GM12878 (cell line): ENCODE measurements around the gene MOBP. TPM values are rescaled to one million over a fixed set of nuclear protein-coding genes. Genes with fewer than 3 reads are reported as not detected.

Experiments used
- ATAC-seq: fragments of 200-7000 bp; cut with Tn5 transposase; 3 replicates; pipeline ENCODE4 v1.9.1; 2020; ENCODE audit warnings: mild to moderate bottlenecking, moderate library complexity
- BruUV-seq: library from RNA; stranded (reverse); fragments of 400-500 nt; replicated peaks from 2 replicates; lab custom pipeline; 2021; lab: Mats Ljungman, UMichigan
- CTCF ChIA-PET: fragments of 300-600 bp; sonication (Branson Sonifier 250); formaldehyde crosslinking; extraction: SDS; loops from one replicate; lab custom pipeline; 2021; ENCODE audit warnings: inconsistent platforms; lab: Yijun Ruan, JAX
- POLR2A ChIA-PET: fragments of 350-600 bp; formaldehyde crosslinking; extraction: SDS; loops from one replicate; lab custom pipeline; 2021; ENCODE audit warnings: inconsistent platforms; lab: Charles Lee
- RAD21 ChIA-PET: fragments of 300-600 bp; sonication (Branson Sonifier 250); formaldehyde crosslinking; loops from one replicate; lab custom pipeline; 2023; ENCODE audit warnings: antibody characterized with exemption; ENCODE audit not compliant: unreplicated experiment; lab: Charles Lee
- SMC1A ChIA-PET: fragments of 300-600 bp; sonication (Branson Sonifier 250); formaldehyde crosslinking; loops from one replicate; lab custom pipeline; 2023; ENCODE audit not compliant: unreplicated experiment, uncharacterized antibody; lab: Charles Lee
- DNase-seq: peaks from one replicate; pipeline ENCODE4 v3.0.0-alpha.2; 2011; ENCODE audit warnings: low read depth, low spot score
- FAIRE-seq: peaks from 3 replicates; lab custom pipeline; 2011; peaks lifted over from hg19 to GRCh38; lab: Jason Lieb, UNC
- H2AFZ ChIP-seq: 2 replicates; pipeline ENCODE4 v1.6.0; 2011; ENCODE audit warnings: low read depth, low read length, control low read depth; ENCODE audit not compliant: control insufficient read depth
- H3K27ac ChIP-seq: 2 replicates; pipeline ENCODE4 v1.5.1; 2011; ENCODE audit warnings: control low read depth; ENCODE audit not compliant: control insufficient read depth, insufficient read depth
- H3K27me3 ChIP-seq, 2 experiments: replicated peaks in 1 of 2; 2 replicates each; pipeline versions ENCODE4 v1.6.0 to v1.6.1; 2011; ENCODE audit warnings: low read length in 1 of 2; ENCODE audit not compliant: control insufficient read depth in 2 of 2, insufficient read depth in 2 of 2
- H3K36me3 ChIP-seq, 2 experiments: 2 replicates each; pipeline ENCODE4 v1.5.1; 2011; ENCODE audit warnings: low read length in 1 of 2; ENCODE audit not compliant: control insufficient read depth in 2 of 2, insufficient read depth in 2 of 2
- H3K4me1 ChIP-seq: 2 replicates; pipeline ENCODE4 v1.6.1; 2011; ENCODE audit warnings: mild to moderate bottlenecking, low read length, moderate library complexity, mixed read lengths; ENCODE audit not compliant: control insufficient read depth, insufficient read depth
- H3K4me2 ChIP-seq: 2 replicates; pipeline ENCODE4 v1.6.0; 2011; ENCODE audit warnings: control low read depth; ENCODE audit not compliant: control insufficient read depth, insufficient read depth
- H3K4me3 ChIP-seq: fragments of 200-600 bp; sonication (generic); 2 replicates; pipeline ENCODE4 v1.5.1; 2016
- H3K79me2 ChIP-seq: 2 replicates; pipeline ENCODE4 v1.6.0; 2011; ENCODE audit warnings: low read length; ENCODE audit not compliant: control insufficient read depth, insufficient read depth
- H3K9ac ChIP-seq: 2 replicates; pipeline ENCODE4 v1.8.0; 2011; ENCODE audit warnings: low read length, control low read depth, mixed read lengths; ENCODE audit not compliant: control insufficient read depth, insufficient read depth
- H3K9me3 ChIP-seq: replicated peaks from 3 replicates; pipeline ENCODE4 v1.5.1; 2011; ENCODE audit warnings: mild to moderate bottlenecking, low read length; ENCODE audit not compliant: control insufficient read depth, insufficient read depth
- H4K20me1 ChIP-seq: 2 replicates; pipeline ENCODE4 v1.6.0; 2011; ENCODE audit not compliant: control insufficient read depth, insufficient read depth
- CEBPB ChIP-seq, 2 experiments: fragments of 150-350 bp in 1 of 2; IDR thresholded peaks; 2 replicates each; pipeline ENCODE4 v1.6.1; 2012 to 2014; ENCODE audit warnings: low read depth in 2 of 2, low read length in 2 of 2, borderline replicate concordance in 1 of 2, inconsistent platforms in 1 of 2
- EGR1 ChIP-seq, 2 experiments: IDR thresholded peaks; 1 replicate in 1 of 2; 2 replicates in 1 of 2; pipeline ENCODE4 v1.6.1; 2011 to 2012; ENCODE audit warnings: low read depth in 2 of 2, low read length in 2 of 2, borderline replicate concordance in 1 of 2, mild to moderate bottlenecking in 1 of 2, moderate library complexity in 1 of 2
- ETV6 ChIP-seq, 2 experiments: fragments of 450-650 bp in 1 of 2; IDR thresholded peaks in 1 of 2; conservative IDR thresholded peaks in 1 of 2; 2 replicates each; pipeline ENCODE4 v1.6.1; 2014; ENCODE audit warnings: antibody characterized with exemption in 1 of 2, borderline replicate concordance in 1 of 2, low read depth in 1 of 2, mild to moderate bottlenecking in 1 of 2, moderate library complexity in 1 of 2
- JUNB ChIP-seq: IDR thresholded peaks from 2 replicates; pipeline ENCODE4 v1.6.1; 2016; ENCODE audit warnings: antibody characterized with exemption, mild to moderate bottlenecking
- PML ChIP-seq: IDR thresholded peaks from 2 replicates; pipeline ENCODE4 v1.6.1; 2012; ENCODE audit warnings: low read length, inconsistent platforms
- SIN3A ChIP-seq: IDR thresholded peaks from 2 replicates; pipeline ENCODE4 v1.6.1; 2012; ENCODE audit warnings: low read depth, low read length, improper control_type of control experiment
- WGBS: methylation state at CpG from one replicate; pipeline ENCODE4 v1.1.6; 2016; ENCODE audit warnings: low lambda C conversion rate; ENCODE audit not compliant: insufficient replicate concordance, insufficient coverage; ENCODE audit errors: missing lambda C conversion rate; 5-methylcytosine and 5-hydroxymethylcytosine counted together
- in situ Hi-C: fragments of 300-500 bp; cut with MboI; formaldehyde crosslinking; loops from 9 replicates; pipeline ENCODE4 v1.14.3; 2018; ENCODE audit warnings: mixed read lengths
- intact Hi-C: fragments of 100-400 bp; cut with micrococcal nuclease; formaldehyde crosslinking; loops from one replicate; pipeline ENCODE4 v1.14.2; 2022; ENCODE audit not compliant: unreplicated experiment
- polyA plus RNA-seq, 11 experiments: library from polyadenylated mRNA; depleted of rRNA in 4 of 11; unstranded in 6 of 11; stranded (reverse) in 5 of 11; fragments of >200 nt; fragmentation: Nextera tagmentation in 4 of 11; fragmentation: Illumina TruSeq in 1 of 11; extraction: Ambion mirVana in 4 of 11; extraction: Trizol in 1 of 11; gene quantifications; 1 replicate in 1 of 11; 2 replicates in 10 of 11; pipeline versions ENCODE4 v1.2.1 to v1.2.3, GENCODE V29; 2011 to 2016; ENCODE audit warnings: inconsistent platforms in 2 of 11, missing spikeins in 2 of 11, low read depth in 1 of 11
- total RNA-seq, 4 experiments: library from RNA; depleted of rRNA in 3 of 4; stranded (reverse); fragments of >200 nt in 3 of 4; fragmentation: Illumina TruSeq in 1 of 4; extraction: Trizol in 1 of 4; gene quantifications; 2 replicates each; pipeline versions ENCODE4 v1.2.1 to v1.2.3, GENCODE V29; 2013 to 2021
- TF ChIP-seq, protein P1 (sequence below): IDR thresholded peaks from 2 replicates; pipeline ENCODE4 v1.6.1; 2011; ENCODE audit warnings: borderline replicate concordance, low read depth, mild to moderate bottlenecking, moderate library complexity, mixed read lengths, low read length; ENCODE audit not compliant: insufficient read depth; ENCODE audit errors: extremely low read length
- TF ChIP-seq, protein P2 (sequence below): fragments of 450-650 bp; IDR thresholded peaks from 2 replicates; pipeline ENCODE4 v1.6.1; 2017; ENCODE audit warnings: antibody characterized with exemption, mild to moderate bottlenecking, moderate library complexity
- TF ChIP-seq, protein P3 (sequence below): IDR thresholded peaks from 2 replicates; pipeline ENCODE4 v1.6.1; 2012; ENCODE audit warnings: low read depth, low read length, improper control_type of control experiment
- TF ChIP-seq, protein P4 (sequence below): fragments of 450-650 bp; IDR thresholded peaks from 2 replicates; pipeline ENCODE4 v1.6.1; 2018; ENCODE audit warnings: mild to moderate bottlenecking, low read depth, moderate library complexity; ENCODE audit not compliant: partially characterized antibody

MOBP gene
- total and polyA plus RNA-seq, 10 of the 15 experiments (the other 5 are each of a cell fraction or from before 2014, with no cell fraction given), result 0.04 to 0.09 (median 0.08) TPM; not detected in 5

DNA sequence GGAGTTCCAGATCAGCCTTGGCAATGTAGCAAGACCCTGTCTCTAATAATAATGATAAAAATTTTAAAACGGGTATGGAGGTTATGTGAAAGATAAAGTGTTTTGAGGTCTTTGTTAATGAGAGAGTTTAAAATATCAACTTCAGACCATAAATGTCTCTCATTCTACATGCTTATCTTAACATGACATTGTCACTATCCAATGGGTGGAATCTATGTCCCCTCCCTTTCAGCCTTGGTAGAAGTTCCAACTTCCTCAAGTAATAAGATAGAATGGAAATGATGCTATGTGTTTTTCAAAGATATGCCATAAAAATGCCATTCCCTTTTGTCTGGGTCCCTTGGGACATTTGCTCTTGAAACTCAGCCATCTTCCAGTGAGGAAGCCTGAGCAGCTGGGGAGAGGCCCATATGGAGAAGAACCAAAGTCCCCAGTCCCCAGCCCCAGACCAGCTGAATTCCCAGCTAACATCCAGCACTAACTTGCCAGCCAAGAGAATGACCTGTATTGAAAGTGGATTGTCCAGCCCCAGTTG lies 44.0 kb upstream of the MOBP start:
- Histone ChIP-seq H3K27me3 (no peaks in the 10 kb centered on the region), H3K4me1 (no peaks in the 10 kb centered on the region)
- 76% methylated on average over 1 of the region's 1 CpG for WGBS
- CTCF ChIA-PET, result interaction anchor here (1.0 kb wide), 1 partner anchor 18 kb away, joined by 4 read pairs; no protein-coding TSS in a partner anchor
- FAIRE-seq (no peak), ATAC-seq (no peak)
- no TSS peak for BruUV-seq
- TF ChIP-seq EGR1 (IDR thresholded peaks at IDR 0.05; ENCODE audit: borderline replicate concordance in 1 of 2, low read depth in 2 of 2, low read length in 2 of 2), result no peak
- TF ChIP-seq, protein P1, sequence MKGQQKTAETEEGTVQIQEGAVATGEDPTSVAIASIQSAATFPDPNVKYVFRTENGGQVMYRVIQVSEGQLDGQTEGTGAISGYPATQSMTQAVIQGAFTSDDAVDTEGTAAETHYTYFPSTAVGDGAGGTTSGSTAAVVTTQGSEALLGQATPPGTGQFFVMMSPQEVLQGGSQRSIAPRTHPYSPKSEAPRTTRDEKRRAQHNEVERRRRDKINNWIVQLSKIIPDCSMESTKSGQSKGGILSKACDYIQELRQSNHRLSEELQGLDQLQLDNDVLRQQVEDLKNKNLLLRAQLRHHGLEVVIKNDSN, result no peak
- TF ChIP-seq CEBPB (IDR thresholded peaks at IDR 0.05; ENCODE audit: borderline replicate concordance in 1 of 2, low read depth in 2 of 2, low read length in 2 of 2), result no peak
- no peak for TF ChIP-seq SIN3A
- TF ChIP-seq, protein P2, sequence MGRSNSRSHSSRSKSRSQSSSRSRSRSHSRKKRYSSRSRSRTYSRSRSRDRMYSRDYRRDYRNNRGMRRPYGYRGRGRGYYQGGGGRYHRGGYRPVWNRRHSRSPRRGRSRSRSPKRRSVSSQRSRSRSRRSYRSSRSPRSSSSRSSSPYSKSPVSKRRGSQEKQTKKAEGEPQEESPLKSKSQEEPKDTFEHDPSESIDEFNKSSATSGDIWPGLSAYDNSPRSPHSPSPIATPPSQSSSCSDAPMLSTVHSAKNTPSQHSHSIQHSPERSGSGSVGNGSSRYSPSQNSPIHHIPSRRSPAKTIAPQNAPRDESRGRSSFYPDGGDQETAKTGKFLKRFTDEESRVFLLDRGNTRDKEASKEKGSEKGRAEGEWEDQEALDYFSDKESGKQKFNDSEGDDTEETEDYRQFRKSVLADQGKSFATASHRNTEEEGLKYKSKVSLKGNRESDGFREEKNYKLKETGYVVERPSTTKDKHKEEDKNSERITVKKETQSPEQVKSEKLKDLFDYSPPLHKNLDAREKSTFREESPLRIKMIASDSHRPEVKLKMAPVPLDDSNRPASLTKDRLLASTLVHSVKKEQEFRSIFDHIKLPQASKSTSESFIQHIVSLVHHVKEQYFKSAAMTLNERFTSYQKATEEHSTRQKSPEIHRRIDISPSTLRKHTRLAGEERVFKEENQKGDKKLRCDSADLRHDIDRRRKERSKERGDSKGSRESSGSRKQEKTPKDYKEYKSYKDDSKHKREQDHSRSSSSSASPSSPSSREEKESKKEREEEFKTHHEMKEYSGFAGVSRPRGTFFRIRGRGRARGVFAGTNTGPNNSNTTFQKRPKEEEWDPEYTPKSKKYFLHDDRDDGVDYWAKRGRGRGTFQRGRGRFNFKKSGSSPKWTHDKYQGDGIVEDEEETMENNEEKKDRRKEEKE, result no peak
- TF ChIP-seq, protein P3, sequence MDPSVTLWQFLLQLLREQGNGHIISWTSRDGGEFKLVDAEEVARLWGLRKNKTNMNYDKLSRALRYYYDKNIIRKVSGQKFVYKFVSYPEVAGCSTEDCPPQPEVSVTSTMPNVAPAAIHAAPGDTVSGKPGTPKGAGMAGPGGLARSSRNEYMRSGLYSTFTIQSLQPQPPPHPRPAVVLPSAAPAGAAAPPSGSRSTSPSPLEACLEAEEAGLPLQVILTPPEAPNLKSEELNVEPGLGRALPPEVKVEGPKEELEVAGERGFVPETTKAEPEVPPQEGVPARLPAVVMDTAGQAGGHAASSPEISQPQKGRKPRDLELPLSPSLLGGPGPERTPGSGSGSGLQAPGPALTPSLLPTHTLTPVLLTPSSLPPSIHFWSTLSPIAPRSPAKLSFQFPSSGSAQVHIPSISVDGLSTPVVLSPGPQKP, result no peak
- no peak for TF ChIP-seq PML
- TF ChIP-seq JUNB, result no peak
- TF ChIP-seq, protein P4, sequence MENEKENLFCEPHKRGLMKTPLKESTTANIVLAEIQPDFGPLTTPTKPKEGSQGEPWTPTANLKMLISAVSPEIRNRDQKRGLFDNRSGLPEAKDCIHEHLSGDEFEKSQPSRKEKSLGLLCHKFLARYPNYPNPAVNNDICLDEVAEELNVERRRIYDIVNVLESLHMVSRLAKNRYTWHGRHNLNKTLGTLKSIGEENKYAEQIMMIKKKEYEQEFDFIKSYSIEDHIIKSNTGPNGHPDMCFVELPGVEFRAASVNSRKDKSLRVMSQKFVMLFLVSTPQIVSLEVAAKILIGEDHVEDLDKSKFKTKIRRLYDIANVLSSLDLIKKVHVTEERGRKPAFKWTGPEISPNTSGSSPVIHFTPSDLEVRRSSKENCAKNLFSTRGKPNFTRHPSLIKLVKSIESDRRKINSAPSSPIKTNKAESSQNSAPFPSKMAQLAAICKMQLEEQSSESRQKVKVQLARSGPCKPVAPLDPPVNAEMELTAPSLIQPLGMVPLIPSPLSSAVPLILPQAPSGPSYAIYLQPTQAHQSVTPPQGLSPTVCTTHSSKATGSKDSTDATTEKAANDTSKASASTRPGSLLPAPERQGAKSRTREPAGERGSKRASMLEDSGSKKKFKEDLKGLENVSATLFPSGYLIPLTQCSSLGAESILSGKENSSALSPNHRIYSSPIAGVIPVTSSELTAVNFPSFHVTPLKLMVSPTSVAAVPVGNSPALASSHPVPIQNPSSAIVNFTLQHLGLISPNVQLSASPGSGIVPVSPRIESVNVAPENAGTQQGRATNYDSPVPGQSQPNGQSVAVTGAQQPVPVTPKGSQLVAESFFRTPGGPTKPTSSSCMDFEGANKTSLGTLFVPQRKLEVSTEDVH, result no peak
- no peak for TF ChIP-seq ETV6 (conservative IDR thresholded peaks at IDR 0.05 in 1 of 2, IDR thresholded peaks at IDR 0.05 in 1 of 2; ENCODE audit: borderline replicate concordance in 1 of 2, low read depth in 1 of 2)
- TF ChIP-seq, all 136 proteins: peak for 0
- SMC1A ChIA-PET, result interaction anchor here (1.0 kb wide), 1 partner anchor 24 kb away, joined by 4 read pairs; no protein-coding TSS in a partner anchor
- Histone ChIP-seq H3K4me2 (no peak overlapping the region), H3K79me2 (no peaks in the 10 kb centered on the region), H2AFZ (no peak overlapping the region), H3K27ac (no peak overlapping the region), H3K9me3 (no peaks in the 10 kb centered on the region), H4K20me1 (no peaks in the 10 kb centered on the region), H3K9ac (no peak overlapping the region), H3K4me3 (no peak overlapping the region), H3K36me3 (no peaks in the 10 kb centered on the region; a peak in 1 of 4 replicates)
- in situ Hi-C loops (no loop called here), intact Hi-C loops (no loop called here)
- POLR2A ChIA-PET, result no interaction called here
- RAD21 ChIA-PET, result no interaction called here
- no peak for DNase-seq
